Medulla oblongata (tissue), 1 donor: ENCODE data around the gene PLPPR2.
A peak's percentile ranks its signal among the peaks of the same experiment; 100 is the strongest.
"Not testable (repeated sequence)": the region's sequence is repeated elsewhere in the genome, so short reads cannot be mapped to it uniquely, and the experiment has no call there.

Experiments
- DNase-seq: peaks from one replicate; pipeline ENCODE4 v3.0.0-alpha.2; 2015; ENCODE audit errors: extremely low spot score

Gene PLPPR2

GRCh38 chr19:11340099-11340467, 15.1 kb upstream of the PLPPR2 start:
- DNase-seq: not testable (repeated sequence)

GRCh38 chr19:11342429-11342828, 12.8 kb upstream of the PLPPR2 start:
- no peak for DNase-seq

- no peak for DNase-seq
Measured at GRCh38 chr19:11345122-11345803, 10.0 kb upstream of the PLPPR2 start.

GRCh38 chr19:11346104-11346940, 8.9 kb upstream of the PLPPR2 start, which contains the start of the genes CCDC159 and TMEM205:
Gene CCDC159, plus strand, starts transcription at chr19:11346519. Its CDS starts 88 bp downstream, at chr19:11346607.
Gene TMEM205, minus strand, starts transcription at chr19:11346268. Its CDS starts 649 bp downstream, at chr19:11345619.
- DNase-seq: peak; percentile 99

- DNase-seq: no peak
Measured at GRCh38 chr19:11347546-11348039, 7.6 kb upstream of the PLPPR2 start.

GRCh38 chr19:11349171-11349570, 6.1 kb upstream of the PLPPR2 start:
- DNase-seq: no peak

GRCh38 chr19:11354102-11354501, 1.1 kb upstream of the PLPPR2 start:
- not testable (repeated sequence) for DNase-seq

- DNase-seq: no peak
Measured at GRCh38 chr19:11356074-11356397, 804 bp downstream of the PLPPR2 start.

- no peak for DNase-seq
Measured at GRCh38 chr19:11356676-11357550, 1.7 kb downstream of the PLPPR2 start.

- no peak for DNase-seq
Measured at GRCh38 chr19:11359421-11359820, 4.2 kb downstream of the PLPPR2 start.

- DNase-seq: no peak
Measured at GRCh38 chr19:11361037-11361770, 6.0 kb downstream of the PLPPR2 start.

GRCh38 chr19:11361771-11362731, 6.8 kb downstream of the PLPPR2 start:
- no peak for DNase-seq

- DNase-seq: no peak
Measured at GRCh38 chr19:11363881-11364280, 8.6 kb downstream of the PLPPR2 start.

GRCh38 chr19:11364296-11364904, 9.2 kb downstream of the PLPPR2 start:
- no peak for DNase-seq

- no peak for DNase-seq
Measured at GRCh38 chr19:11364935-11365334, 9.7 kb downstream of the PLPPR2 start.

- no peak for DNase-seq
Measured at GRCh38 chr19:11365557-11366117, 10.4 kb downstream of the PLPPR2 start.

GRCh38 chr19:11367528-11367927, 12.3 kb downstream of the PLPPR2 start:
- DNase-seq: no peak

- no peak for DNase-seq
Measured at GRCh38 chr19:11370744-11371143, 15.5 kb downstream of the PLPPR2 start.

- DNase-seq: peak; percentile 80
Measured at GRCh38 chr19:11373166-11373884, 18.1 kb downstream of the PLPPR2 start.
